ENCODE results near the gene ZNF770. TPM values are rescaled to one million over a fixed set of nuclear protein-coding genes. Genes with fewer than 3 reads are reported as not detected.

ZNF770 gene, protein sequence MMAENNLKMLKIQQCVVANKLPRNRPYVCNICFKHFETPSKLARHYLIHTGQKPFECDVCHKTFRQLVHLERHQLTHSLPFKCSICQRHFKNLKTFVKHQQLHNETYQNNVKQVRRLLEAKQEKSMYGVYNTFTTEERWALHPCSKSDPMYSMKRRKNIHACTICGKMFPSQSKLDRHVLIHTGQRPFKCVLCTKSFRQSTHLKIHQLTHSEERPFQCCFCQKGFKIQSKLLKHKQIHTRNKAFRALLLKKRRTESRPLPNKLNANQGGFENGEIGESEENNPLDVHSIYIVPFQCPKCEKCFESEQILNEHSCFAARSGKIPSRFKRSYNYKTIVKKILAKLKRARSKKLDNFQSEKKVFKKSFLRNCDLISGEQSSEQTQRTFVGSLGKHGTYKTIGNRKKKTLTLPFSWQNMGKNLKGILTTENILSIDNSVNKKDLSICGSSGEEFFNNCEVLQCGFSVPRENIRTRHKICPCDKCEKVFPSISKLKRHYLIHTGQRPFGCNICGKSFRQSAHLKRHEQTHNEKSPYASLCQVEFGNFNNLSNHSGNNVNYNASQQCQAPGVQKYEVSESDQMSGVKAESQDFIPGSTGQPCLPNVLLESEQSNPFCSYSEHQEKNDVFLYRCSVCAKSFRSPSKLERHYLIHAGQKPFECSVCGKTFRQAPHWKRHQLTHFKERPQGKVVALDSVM
- total RNA-seq (10 to 100 TPM; 27.7 to 30.2 TPM), polyA plus RNA-seq (ENCODE audit: insufficient read depth, low read depth, low replicate concordance) (17.7 TPM)
- long read RNA-seq, donor 1, full-length matches to known transcripts = 36 of 95 reads
- long read RNA-seq, donor 1, partial matches to known transcripts = 59 of 95 reads
- long read RNA-seq, donor 1, other reads (novel, unspliced or antisense) = 0 of 95 reads
- long read RNA-seq, donor 2, full-length matches to known transcripts = 20 of 20 reads
- long read RNA-seq, donor 2, partial matches to known transcripts = 0 of 20 reads
- long read RNA-seq, donor 2, other reads (novel, unspliced or antisense) = 0 of 20 reads

GRCh38 chr15:34988027-34988902 lies at the start of gene ZNF770:
Gene ZNF770 (minus strand): TSS chr15:34988287. CDS start chr15:34983434, 4,853 bp downstream.
- intact Hi-C loops (cut with DNase I; ENCODE audit: low total_unique reads) = no loop called here
- Histone ChIP-seq H3K9me3 (no peaks in the 10 kb centered on the region), H3K4me1 (peaks cover 18% of the 10 kb centered on the region), H3K36me3 (ENCODE audit: low read depth, missing control alignments) (no peaks in the 10 kb centered on the region), H3K4me3 (peak within 1 kb of the TSS; percentile 84 to 93), H3K27ac (peak within 1 kb of the TSS; percentile 96 to 98), H3K27me3 (no peaks in the 10 kb centered on the region)
- WGBS, 2 donors = 0 to 1% methylated on average over 28 to 42 of the region's 60 CpGs
- peak; percentile 82 for DNase-seq
- peak; percentile 33 for TF ChIP-seq POLR2A (IDR thresholded peaks at IDR 0.05)
- TF ChIP-seq, protein P1, sequence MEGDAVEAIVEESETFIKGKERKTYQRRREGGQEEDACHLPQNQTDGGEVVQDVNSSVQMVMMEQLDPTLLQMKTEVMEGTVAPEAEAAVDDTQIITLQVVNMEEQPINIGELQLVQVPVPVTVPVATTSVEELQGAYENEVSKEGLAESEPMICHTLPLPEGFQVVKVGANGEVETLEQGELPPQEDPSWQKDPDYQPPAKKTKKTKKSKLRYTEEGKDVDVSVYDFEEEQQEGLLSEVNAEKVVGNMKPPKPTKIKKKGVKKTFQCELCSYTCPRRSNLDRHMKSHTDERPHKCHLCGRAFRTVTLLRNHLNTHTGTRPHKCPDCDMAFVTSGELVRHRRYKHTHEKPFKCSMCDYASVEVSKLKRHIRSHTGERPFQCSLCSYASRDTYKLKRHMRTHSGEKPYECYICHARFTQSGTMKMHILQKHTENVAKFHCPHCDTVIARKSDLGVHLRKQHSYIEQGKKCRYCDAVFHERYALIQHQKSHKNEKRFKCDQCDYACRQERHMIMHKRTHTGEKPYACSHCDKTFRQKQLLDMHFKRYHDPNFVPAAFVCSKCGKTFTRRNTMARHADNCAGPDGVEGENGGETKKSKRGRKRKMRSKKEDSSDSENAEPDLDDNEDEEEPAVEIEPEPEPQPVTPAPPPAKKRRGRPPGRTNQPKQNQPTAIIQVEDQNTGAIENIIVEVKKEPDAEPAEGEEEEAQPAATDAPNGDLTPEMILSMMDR (IDR thresholded peaks at IDR 0.05) = peak in 1 of 3 experiments; percentile 32

DNA sequence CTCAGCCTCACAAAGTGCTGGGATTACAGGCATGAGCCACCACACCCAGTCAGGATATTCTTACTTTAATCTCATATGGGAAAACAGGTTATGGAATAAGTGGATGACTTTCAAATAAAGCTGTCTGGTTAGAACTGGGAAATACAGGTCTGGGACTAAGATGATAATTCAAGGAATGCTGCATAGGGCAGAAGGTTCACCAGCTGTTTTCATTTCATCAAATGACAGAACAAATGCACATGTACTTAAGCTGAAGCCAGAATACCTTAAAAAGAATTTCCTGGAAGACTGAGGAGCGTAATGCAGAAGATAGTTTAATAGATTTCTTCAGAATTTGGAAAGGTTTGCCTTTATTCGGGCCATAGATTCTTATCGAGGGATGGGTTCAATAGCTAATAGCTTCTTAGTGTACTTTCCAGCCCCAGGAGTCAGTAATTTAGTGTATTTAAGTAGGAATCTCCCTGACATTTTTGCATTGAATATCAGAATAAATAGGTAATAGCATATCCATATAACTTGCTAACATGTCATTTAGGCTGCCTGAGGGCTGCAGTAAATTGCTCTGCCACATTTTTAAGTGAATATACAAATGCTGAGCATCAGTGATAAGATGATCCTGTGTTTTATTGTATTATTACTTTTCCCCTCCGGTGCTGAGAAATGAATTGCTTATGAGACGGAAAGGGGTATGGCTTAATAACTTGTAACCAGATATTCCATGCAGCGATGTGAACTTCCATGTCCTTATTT lies 40.3 kb upstream of the ZNF770 start:
- 80 to 81% methylated on average over 6 of the region's 6 CpGs for WGBS, 2 donors
- Histone ChIP-seq H3K27me3 (no peaks in the 10 kb centered on the region), H3K36me3 (ENCODE audit: low read depth, missing control alignments) (no peaks in the 10 kb centered on the region), H3K4me1 (no peaks in the 10 kb centered on the region), H3K4me3 (no peak overlapping the region), H3K27ac (no peak overlapping the region), H3K9me3 (no peaks in the 10 kb centered on the region)
- no peak for TF ChIP-seq POLR2A (IDR thresholded peaks at IDR 0.05)
- TF ChIP-seq, protein P1 (IDR thresholded peaks at IDR 0.05) = no peak
- intact Hi-C loops (cut with DNase I; ENCODE audit: low total_unique reads) = no loop called here
- DNase-seq = no peak

- H3K4me3 ChIP-seq = no peak overlapping the region
- WGBS, 2 donors = 75 to 78% methylated on average over 3 of the region's 3 CpGs
- no peaks in the 10 kb centered on the region for H3K9me3 ChIP-seq
- H3K36me3 ChIP-seq (ENCODE audit: low read depth, missing control alignments) = no peaks in the 10 kb centered on the region
- intact Hi-C loops (cut with DNase I; ENCODE audit: low total_unique reads) = no loop called here
- DNase-seq = no peak
- no peak for TF ChIP-seq POLR2A (IDR thresholded peaks at IDR 0.05)
- TF ChIP-seq, protein P1 (IDR thresholded peaks at IDR 0.05) = no peak
- H3K27me3 ChIP-seq = no peaks in the 10 kb centered on the region
- no peak overlapping the region for H3K27ac ChIP-seq
- H3K4me1 ChIP-seq = no peaks in the 10 kb centered on the region
Measured at GRCh38 chr15:35023804-35024203, 35.7 kb upstream of the ZNF770 start.

GRCh38 chr15:35020974-35021373 lies 32.9 kb upstream of the ZNF770 start:
- intact Hi-C loops (cut with DNase I; ENCODE audit: low total_unique reads) = no loop called here
- H3K4me3 ChIP-seq = no peak overlapping the region
- H3K4me1 ChIP-seq = no peaks in the 10 kb centered on the region
- TF ChIP-seq POLR2A (IDR thresholded peaks at IDR 0.05) = no peak
- TF ChIP-seq, protein P1 (IDR thresholded peaks at IDR 0.05) = no peak
- H3K27me3 ChIP-seq = no peaks in the 10 kb centered on the region
- DNase-seq = no peak
- 96 to 97% methylated on average over 6 of the region's 6 CpGs for WGBS, 2 donors
- H3K36me3 ChIP-seq (ENCODE audit: low read depth, missing control alignments) = no peaks in the 10 kb centered on the region
- H3K9me3 ChIP-seq = no peaks in the 10 kb centered on the region
- H3K27ac ChIP-seq = no peak overlapping the region
